ENCODE data around the gene BICDL1. TPM values are rescaled to one million over a fixed set of nuclear protein-coding genes. Genes with fewer than 3 reads are reported as not detected.

The BICDL1 gene
- total and polyA plus RNA-seq, 2 donors (not counting 1 experiment from before 2014, with no cell fraction given), result not detected

GRCh38 chr12:120025640-120026039 lies 36.6 kb downstream of the BICDL1 start:
- no peak for TF ChIP-seq EZH2 (IDR thresholded peaks at IDR 0.05; ENCODE audit: low read length, missing control alignments)
- TF ChIP-seq, protein P1, sequence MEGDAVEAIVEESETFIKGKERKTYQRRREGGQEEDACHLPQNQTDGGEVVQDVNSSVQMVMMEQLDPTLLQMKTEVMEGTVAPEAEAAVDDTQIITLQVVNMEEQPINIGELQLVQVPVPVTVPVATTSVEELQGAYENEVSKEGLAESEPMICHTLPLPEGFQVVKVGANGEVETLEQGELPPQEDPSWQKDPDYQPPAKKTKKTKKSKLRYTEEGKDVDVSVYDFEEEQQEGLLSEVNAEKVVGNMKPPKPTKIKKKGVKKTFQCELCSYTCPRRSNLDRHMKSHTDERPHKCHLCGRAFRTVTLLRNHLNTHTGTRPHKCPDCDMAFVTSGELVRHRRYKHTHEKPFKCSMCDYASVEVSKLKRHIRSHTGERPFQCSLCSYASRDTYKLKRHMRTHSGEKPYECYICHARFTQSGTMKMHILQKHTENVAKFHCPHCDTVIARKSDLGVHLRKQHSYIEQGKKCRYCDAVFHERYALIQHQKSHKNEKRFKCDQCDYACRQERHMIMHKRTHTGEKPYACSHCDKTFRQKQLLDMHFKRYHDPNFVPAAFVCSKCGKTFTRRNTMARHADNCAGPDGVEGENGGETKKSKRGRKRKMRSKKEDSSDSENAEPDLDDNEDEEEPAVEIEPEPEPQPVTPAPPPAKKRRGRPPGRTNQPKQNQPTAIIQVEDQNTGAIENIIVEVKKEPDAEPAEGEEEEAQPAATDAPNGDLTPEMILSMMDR (conservative IDR thresholded peaks at IDR 0.05 in 1 of 2, IDR thresholded peaks at IDR 0.05 in 1 of 2; ENCODE audit: low read depth in 1 of 2, low read length in 2 of 2), result no peak
- H3K79me2 ChIP-seq (ENCODE audit: control insufficient read depth, insufficient read depth, low read length), result no peaks in the 10 kb centered on the region
- no peaks in the 10 kb centered on the region for H3K9me3 ChIP-seq (ENCODE audit: control insufficient read depth, insufficient read depth, low read depth, low read length)
- no peak overlapping the region for H3K9ac ChIP-seq (ENCODE audit: insufficient read depth, low read length)
- no peak overlapping the region for H2AFZ ChIP-seq (ENCODE audit: low read length)
- no peaks in the 10 kb centered on the region for H3K4me1 ChIP-seq (ENCODE audit: control insufficient read depth, extremely low read depth, insufficient read depth, low read length)
- no peak for DNase-seq (ENCODE audit: low read depth in 2 of 2)
- no peak overlapping the region for H3K4me3 ChIP-seq (replicated peaks in 1 of 4; ENCODE audit: control extremely low read depth in 1 of 4, insufficient read depth in 1 of 4, low read depth in 3 of 4, low read length in 4 of 4)
- H3K36me3 ChIP-seq (ENCODE audit: control insufficient read depth, insufficient read depth, low read length), result no peaks in the 10 kb centered on the region
- H3K27ac ChIP-seq (ENCODE audit: insufficient read depth, low read length), result no peak overlapping the region
- no peaks in the 10 kb centered on the region for H4K20me1 ChIP-seq (ENCODE audit: control insufficient read depth, extremely low read depth, insufficient read depth, low read length)
- H3K4me2 ChIP-seq (ENCODE audit: extremely low read depth, insufficient read depth, low read length), result no peak overlapping the region
- H3K27me3 ChIP-seq (ENCODE audit: control insufficient read depth, insufficient read depth, low read length), result no peaks in the 10 kb centered on the region

GRCh38 chr12:120032242-120032641 lies 43.2 kb downstream of the BICDL1 start:
- Histone ChIP-seq H3K36me3 (ENCODE audit: control insufficient read depth, insufficient read depth, low read length) (no peaks in the 10 kb centered on the region), H3K4me3 (replicated peaks in 1 of 4; ENCODE audit: control extremely low read depth in 1 of 4, insufficient read depth in 1 of 4, low read depth in 3 of 4, low read length in 4 of 4) (no peak overlapping the region), H3K4me2 (ENCODE audit: extremely low read depth, insufficient read depth, low read length) (no peak overlapping the region), H2AFZ (ENCODE audit: low read length) (no peak overlapping the region), H4K20me1 (ENCODE audit: control insufficient read depth, extremely low read depth, insufficient read depth, low read length) (no peaks in the 10 kb centered on the region), H3K27me3 (ENCODE audit: control insufficient read depth, insufficient read depth, low read length) (no peaks in the 10 kb centered on the region), H3K79me2 (ENCODE audit: control insufficient read depth, insufficient read depth, low read length) (no peaks in the 10 kb centered on the region), H3K9me3 (ENCODE audit: control insufficient read depth, insufficient read depth, low read depth, low read length) (no peaks in the 10 kb centered on the region), H3K4me1 (ENCODE audit: control insufficient read depth, extremely low read depth, insufficient read depth, low read length) (no peaks in the 10 kb centered on the region), H3K27ac (ENCODE audit: insufficient read depth, low read length) (no peak overlapping the region), H3K9ac (ENCODE audit: insufficient read depth, low read length) (no peak overlapping the region)
- no peak for TF ChIP-seq EZH2 (IDR thresholded peaks at IDR 0.05; ENCODE audit: low read length, missing control alignments)
- TF ChIP-seq, protein P1 (conservative IDR thresholded peaks at IDR 0.05 in 1 of 2, IDR thresholded peaks at IDR 0.05 in 1 of 2; ENCODE audit: low read depth in 1 of 2, low read length in 2 of 2), result no peak
- DNase-seq (ENCODE audit: low read depth in 2 of 2), result no peak

- Histone ChIP-seq H3K27ac (ENCODE audit: insufficient read depth, low read length) (no peak overlapping the region), H3K4me1 (ENCODE audit: control insufficient read depth, extremely low read depth, insufficient read depth, low read length) (no peaks in the 10 kb centered on the region), H4K20me1 (ENCODE audit: control insufficient read depth, extremely low read depth, insufficient read depth, low read length) (no peaks in the 10 kb centered on the region), H3K4me3 (replicated peaks in 1 of 4; ENCODE audit: control extremely low read depth in 1 of 4, insufficient read depth in 1 of 4, low read depth in 3 of 4, low read length in 4 of 4) (no peak overlapping the region), H3K4me2 (ENCODE audit: extremely low read depth, insufficient read depth, low read length) (no peak overlapping the region), H3K79me2 (ENCODE audit: control insufficient read depth, insufficient read depth, low read length) (no peaks in the 10 kb centered on the region), H2AFZ (ENCODE audit: low read length) (no peak overlapping the region), H3K9me3 (ENCODE audit: control insufficient read depth, insufficient read depth, low read depth, low read length) (no peaks in the 10 kb centered on the region), H3K36me3 (ENCODE audit: control insufficient read depth, insufficient read depth, low read length) (no peaks in the 10 kb centered on the region), H3K9ac (ENCODE audit: insufficient read depth, low read length) (no peak overlapping the region), H3K27me3 (ENCODE audit: control insufficient read depth, insufficient read depth, low read length) (peaks cover 3% of the 10 kb centered on the region)
- TF ChIP-seq, protein P1 (conservative IDR thresholded peaks at IDR 0.05 in 1 of 2, IDR thresholded peaks at IDR 0.05 in 1 of 2; ENCODE audit: low read depth in 1 of 2, low read length in 2 of 2), result no peak
- TF ChIP-seq EZH2 (IDR thresholded peaks at IDR 0.05; ENCODE audit: low read length, missing control alignments), result no peak
- peak in 1 of 2 donors; percentile 4 for DNase-seq (ENCODE audit: low read depth in 2 of 2)
Measured at GRCh38 chr12:120037851-120038250, 48.8 kb downstream of the BICDL1 start.
